SU-DHL-6 (cell line): Measurements from ENCODE around the gene SLC22A14.

Source experiments
- EZH2phosphoT487 ChIP-seq: fragments of 200-600 bp; sonication (generic), shearing (Covaris generic); conservative IDR thresholded peaks from 2 replicates; pipeline ENCODE4 v1.6.1; 2018; ENCODE audit warnings: mild to moderate bottlenecking, antibody characterized with exemption, low read length, moderate library complexity, mixed read lengths
- TF ChIP-seq, protein P1 (sequence below): fragments of 200-600 bp; sonication (generic); IDR thresholded peaks from one replicate; pipeline ENCODE4 v1.5.1; 2017; ENCODE audit warnings: antibody characterized with exemption, mild to moderate bottlenecking, low read length, moderate library complexity; ENCODE audit not compliant: insufficient read depth, poor library complexity, severe bottlenecking

DNA sequence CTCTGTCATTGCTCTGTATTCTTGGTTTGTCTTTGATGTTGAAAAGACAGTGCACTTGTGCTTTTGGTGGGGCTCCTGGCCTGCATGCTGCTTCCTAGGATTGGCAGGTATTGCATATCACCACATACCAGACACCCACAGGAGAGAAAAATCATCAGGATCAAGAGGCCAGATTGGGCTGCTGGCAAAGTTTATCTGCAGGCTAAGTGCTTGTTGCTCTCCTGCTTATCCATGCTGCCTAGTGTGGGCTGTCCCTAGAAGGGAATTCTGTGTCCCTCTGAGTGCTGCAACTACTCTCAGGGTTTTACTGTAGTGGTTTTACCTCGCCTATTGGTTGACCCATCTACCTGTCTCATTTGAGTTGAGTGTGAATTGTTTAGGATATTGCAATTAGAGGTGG lies 17.3 kb upstream of the SLC22A14 start:
- no peak for TF ChIP-seq EZH2phosphoT487
- TF ChIP-seq, protein P1, sequence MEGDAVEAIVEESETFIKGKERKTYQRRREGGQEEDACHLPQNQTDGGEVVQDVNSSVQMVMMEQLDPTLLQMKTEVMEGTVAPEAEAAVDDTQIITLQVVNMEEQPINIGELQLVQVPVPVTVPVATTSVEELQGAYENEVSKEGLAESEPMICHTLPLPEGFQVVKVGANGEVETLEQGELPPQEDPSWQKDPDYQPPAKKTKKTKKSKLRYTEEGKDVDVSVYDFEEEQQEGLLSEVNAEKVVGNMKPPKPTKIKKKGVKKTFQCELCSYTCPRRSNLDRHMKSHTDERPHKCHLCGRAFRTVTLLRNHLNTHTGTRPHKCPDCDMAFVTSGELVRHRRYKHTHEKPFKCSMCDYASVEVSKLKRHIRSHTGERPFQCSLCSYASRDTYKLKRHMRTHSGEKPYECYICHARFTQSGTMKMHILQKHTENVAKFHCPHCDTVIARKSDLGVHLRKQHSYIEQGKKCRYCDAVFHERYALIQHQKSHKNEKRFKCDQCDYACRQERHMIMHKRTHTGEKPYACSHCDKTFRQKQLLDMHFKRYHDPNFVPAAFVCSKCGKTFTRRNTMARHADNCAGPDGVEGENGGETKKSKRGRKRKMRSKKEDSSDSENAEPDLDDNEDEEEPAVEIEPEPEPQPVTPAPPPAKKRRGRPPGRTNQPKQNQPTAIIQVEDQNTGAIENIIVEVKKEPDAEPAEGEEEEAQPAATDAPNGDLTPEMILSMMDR: no peak
